GM19238 (cell line): ENCODE data around the gene PSD2.

ENCODE experiments used
- DNase-seq: peaks from one replicate; pipeline ENCODE4 v3.0.0; 2011; ENCODE audit warnings: low spot score; ENCODE audit not compliant: insufficient read length

The PSD2 gene

DNA sequence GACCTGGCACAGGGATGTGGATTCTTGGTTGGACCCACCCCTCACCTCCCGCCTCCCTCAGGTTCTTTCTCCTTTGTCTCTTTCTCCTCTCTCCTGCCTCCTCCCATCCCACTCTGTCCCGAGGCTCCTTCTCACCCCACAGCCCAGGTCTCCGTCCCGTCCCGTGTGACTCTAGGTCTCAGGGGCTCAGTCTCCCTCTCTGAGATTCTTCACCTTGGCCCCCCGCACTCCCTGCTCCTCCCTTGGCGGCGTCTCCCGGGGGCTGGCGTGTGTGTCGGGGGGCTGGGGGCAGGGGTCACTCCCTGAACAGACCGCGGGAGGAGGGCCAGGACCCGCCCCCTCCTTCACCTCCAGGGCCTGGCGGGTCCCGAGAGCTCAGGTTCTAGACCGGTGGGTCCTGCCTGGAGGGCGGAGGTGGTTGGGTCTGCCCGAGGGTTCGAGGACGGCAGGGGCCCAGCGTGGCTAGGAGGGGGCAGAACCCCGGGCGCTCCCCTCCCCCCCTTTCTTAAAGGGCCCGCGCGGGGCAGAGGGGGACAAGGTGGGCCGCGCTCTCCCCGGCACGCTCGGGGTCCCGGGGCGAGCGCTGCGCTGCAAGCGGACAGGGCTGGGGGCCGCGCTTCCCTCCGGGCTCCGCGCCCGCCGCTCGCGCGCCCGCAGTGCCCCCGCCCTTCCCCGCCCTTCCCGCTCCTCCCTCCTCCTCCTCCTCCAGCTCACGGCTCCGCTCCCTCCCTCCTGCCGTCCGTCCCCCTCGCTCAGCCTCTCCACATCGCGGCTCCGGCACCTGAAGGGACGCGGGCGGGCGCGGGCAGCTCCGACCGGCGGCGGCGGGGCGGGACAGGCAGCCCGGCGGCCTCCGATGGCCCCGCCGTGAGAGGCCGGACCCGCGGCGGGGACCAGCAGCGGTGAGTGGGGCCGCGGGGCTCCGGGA lies at the start of gene PSD2:
Gene PSD2 (plus strand): TSS at position 735 of the 928 bp plus-strand sequence. CDS start 13,633 bp downstream, outside the sequence.
- DNase-seq = no peak

- no peak for DNase-seq
Measured at GRCh38 chr5:139746691-139747582, 48.7 kb upstream of the PSD2 start.

DNA sequence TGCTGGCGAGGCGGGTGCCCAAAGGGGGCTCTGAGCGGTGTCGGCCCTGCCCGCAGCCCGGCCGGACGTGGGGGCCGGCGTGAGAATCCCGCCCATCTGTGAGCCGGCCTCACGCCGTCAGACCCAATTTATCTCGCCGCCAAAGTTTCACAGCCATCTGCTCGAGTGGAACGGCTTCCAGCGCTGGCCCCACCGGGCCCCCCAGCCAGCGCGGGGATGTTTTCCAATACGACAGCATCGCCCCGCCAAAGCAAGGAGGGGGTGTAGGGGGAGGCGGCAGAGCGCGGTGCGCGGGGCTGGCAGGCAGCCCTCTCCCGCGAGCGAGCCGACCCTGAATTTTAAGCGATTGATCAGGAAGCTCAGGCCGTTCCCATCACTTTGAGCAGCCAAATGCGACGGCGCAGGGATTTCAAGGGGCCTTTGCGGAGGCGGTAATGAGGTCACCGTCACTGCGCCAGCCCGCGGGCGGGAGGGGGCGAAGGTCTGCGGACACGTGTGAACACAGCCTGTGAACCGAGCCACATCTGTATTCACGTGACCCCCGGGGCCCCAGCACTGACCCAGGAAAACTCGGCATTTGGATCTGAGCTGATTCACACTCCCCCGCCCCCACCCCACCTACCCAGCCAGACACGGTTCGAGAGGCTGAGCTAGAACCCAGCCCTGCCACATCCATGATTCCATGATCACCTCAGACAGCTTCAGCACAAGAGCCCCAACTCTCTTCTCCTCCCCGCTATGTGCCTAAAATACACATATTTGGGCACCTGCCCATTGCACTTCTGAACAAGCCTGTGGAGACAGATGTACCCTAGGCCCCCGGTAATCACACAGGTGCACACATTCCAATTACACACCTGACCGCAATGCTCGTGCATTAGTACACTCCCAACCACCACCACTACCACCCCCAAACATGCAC lies 47.8 kb upstream of the PSD2 start:
- no peak for DNase-seq

DNA sequence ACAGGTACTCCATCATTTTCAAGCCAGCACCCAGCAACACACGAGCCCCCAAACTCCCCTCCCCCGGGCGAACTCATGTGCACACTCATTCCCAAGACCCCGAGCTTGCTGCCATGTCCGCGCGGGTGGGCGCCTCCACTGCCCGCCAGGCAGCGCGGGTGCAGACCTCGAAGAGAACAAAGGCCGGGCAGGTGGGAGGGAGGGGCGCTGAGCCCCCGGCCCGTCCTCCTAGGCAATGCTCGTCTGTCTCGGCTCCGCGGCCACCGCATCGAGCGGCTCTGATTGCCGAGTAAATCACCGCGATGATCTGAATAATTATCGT lies 47.1 kb upstream of the PSD2 start:
- DNase-seq = no peak

DNA sequence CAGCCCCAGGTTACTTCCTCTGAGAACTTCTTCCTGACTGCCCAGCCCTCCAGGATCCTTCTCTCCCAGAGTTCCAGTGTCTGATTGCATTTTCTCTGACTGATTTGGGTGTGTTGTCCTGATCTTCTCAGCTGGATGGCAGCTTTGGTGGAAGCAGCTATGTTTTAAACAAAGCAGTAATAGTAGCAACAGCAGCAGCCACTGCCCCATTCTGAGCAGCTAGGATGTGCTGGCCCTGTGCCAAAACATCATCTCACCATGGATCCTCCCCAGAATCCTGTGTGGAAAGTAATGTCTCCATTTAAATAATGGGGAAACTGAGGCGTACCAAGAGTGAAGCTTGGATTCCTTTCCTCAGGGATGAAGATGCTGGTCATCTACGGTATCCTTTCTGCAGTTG lies 46.4 kb upstream of the PSD2 start:
- no peak for DNase-seq

DNA sequence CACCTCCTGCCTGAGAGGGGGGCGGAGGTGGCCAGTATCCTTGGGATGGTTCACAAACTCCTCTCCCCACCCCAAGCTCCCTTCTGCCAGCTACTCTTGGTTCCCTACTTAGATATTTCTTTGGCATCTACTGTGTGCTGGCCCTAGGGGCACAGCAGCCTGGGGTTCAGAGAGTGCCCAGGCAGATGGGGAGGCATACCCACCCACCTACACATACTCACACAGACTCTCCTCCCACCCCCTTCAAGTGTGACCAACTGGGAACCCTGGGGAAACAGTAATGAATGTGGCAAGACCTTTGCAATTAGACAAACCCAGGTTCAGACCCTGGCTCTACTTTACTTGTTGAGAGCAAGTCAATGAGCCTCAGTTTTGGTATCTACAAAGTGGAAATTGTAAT lies 44.4 kb upstream of the PSD2 start:
- no peak for DNase-seq

- DNase-seq = no peak
Measured at GRCh38 chr5:139752506-139753473, 42.8 kb upstream of the PSD2 start.

DNA sequence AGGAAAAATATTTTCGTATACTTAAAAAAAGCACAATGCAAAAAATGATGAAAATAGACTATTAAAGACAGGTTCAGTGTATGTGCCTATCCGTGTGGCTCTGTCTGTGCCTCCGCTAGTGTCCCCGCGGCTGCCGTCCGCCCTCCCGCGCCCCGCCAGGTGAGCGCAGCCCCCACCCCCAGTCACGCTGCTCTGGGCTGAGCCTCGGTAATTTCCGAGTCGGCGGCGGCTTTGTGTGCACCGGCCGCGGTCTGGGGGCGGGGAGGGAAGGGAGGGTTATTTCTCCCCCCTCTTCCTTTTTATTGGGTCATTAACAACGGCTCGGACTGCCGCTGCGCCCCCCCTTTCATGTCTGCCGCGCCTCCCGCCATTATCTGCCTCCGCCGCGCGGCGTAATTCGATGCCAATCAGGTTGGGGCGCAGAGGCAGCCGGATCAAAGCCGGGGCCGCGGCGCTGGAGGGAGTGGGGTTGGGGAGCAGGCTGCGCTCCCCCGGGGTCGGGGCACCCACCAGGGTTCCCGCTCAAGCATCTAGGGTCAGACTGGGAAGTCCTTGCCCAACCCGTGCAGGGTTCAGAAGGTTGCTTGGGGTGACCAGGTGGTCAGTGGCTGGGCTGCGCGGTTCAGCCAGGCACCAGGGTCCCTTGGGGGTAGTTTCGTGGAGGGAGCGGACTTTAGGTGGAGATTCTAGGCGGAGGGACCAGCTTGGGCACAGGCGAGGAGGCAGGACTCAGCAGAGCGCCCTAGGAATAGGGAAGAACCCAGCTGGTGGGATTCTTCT lies 39.5 kb upstream of the PSD2 start:
- no peak for DNase-seq

GRCh38 chr5:139756971-139757370 lies 38.6 kb upstream of the PSD2 start:
- no peak for DNase-seq

GRCh38 chr5:139757727-139758509 lies 37.7 kb upstream of the PSD2 start:
- no peak for DNase-seq

DNA sequence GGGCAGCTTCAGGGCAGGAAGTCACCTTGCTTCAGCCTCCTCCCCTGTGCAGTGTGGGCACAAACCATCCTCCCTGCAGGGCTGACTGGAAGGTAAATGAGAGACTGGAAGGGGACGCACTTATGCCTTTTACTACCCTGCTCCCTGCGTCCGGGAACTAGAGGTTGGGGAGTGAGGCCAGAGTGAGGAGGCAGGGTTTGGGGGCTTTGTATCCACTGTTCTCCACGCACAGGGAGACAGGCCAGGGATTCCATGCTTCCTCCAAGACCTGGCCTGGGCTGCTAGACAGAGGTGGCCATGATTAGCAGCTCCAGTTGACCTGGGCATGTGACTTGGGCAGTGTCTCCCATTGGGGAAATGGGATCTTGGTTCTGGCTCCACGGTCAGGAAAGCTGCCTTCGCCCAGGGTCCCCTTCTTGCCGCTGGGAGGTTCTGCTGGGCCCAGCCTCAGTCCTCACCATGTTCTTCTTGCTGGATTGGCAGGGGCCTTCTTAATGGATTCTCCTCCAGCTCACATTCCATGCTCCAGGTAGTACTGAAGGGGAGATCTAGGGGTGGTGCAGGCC lies 37.0 kb upstream of the PSD2 start:
- DNase-seq = no peak

- DNase-seq = no peak
Measured at GRCh38 chr5:139759219-139759721, 36.3 kb upstream of the PSD2 start.

GRCh38 chr5:139760066-139761056 lies 35.2 kb upstream of the PSD2 start:
- no peak for DNase-seq

GRCh38 chr5:139761057-139761450 lies 34.6 kb upstream of the PSD2 start:
- DNase-seq = no peak

DNA sequence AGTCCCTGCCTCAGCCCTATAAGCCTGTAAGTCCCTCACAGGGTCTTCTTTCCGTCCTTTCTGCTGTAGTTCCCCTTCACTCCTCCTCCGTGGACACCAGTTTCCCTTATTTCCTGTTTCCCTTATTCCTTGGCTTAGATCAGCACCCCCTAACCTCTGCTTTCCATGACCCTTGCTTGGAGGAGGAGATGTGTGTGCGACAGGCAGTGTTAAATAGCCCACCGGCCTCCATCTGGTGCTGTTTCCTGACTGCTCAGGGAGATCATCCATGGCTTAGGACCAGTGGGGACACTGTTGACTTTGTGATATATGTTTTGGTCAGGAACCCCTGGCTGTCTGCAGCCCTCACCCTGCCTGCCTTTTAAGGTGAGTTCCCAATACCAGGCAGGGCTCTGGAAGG lies 34.1 kb upstream of the PSD2 start:
- no peak for DNase-seq

- no peak for DNase-seq
Measured at GRCh38 chr5:139762615-139763170, 32.9 kb upstream of the PSD2 start.
